GM12878 (cell line): Measurements from ENCODE around the gene HOXC9. TPM values are rescaled to one million over a fixed set of nuclear protein-coding genes. Genes with fewer than 3 reads are reported as not detected.

Experiments
- ATAC-seq: fragments of 200-7000 bp; cut with Tn5 transposase; 3 replicates; pipeline ENCODE4 v1.9.1; 2020; ENCODE audit warnings: mild to moderate bottlenecking, moderate library complexity
- BruUV-seq: library from RNA; stranded (reverse); fragments of 400-500 nt; replicated peaks from 2 replicates; lab custom pipeline; 2021; lab: Mats Ljungman, UMichigan
- CTCF ChIA-PET: fragments of 300-600 bp; sonication (Branson Sonifier 250); formaldehyde crosslinking; extraction: SDS; loops from one replicate; lab custom pipeline; 2021; ENCODE audit warnings: inconsistent platforms; lab: Yijun Ruan, JAX
- POLR2A ChIA-PET: fragments of 350-600 bp; formaldehyde crosslinking; extraction: SDS; loops from one replicate; lab custom pipeline; 2021; ENCODE audit warnings: inconsistent platforms; lab: Charles Lee
- RAD21 ChIA-PET: fragments of 300-600 bp; sonication (Branson Sonifier 250); formaldehyde crosslinking; loops from one replicate; lab custom pipeline; 2023; ENCODE audit warnings: antibody characterized with exemption; ENCODE audit not compliant: unreplicated experiment; lab: Charles Lee
- SMC1A ChIA-PET: fragments of 300-600 bp; sonication (Branson Sonifier 250); formaldehyde crosslinking; loops from one replicate; lab custom pipeline; 2023; ENCODE audit not compliant: unreplicated experiment, uncharacterized antibody; lab: Charles Lee
- DNase-seq: peaks from one replicate; pipeline ENCODE4 v3.0.0-alpha.2; 2011; ENCODE audit warnings: low read depth, low spot score
- FAIRE-seq: peaks from 3 replicates; lab custom pipeline; 2011; peaks lifted over from hg19 to GRCh38; lab: Jason Lieb, UNC
- H2AFZ ChIP-seq: 2 replicates; pipeline ENCODE4 v1.6.0; 2011; ENCODE audit warnings: low read depth, low read length, control low read depth; ENCODE audit not compliant: control insufficient read depth
- H3K27ac ChIP-seq: 2 replicates; pipeline ENCODE4 v1.5.1; 2011; ENCODE audit warnings: control low read depth; ENCODE audit not compliant: control insufficient read depth, insufficient read depth
- H3K27me3 ChIP-seq, 2 experiments: replicated peaks in 1 of 2; 2 replicates each; pipeline versions ENCODE4 v1.6.0 to v1.6.1; 2011; ENCODE audit warnings: low read length in 1 of 2; ENCODE audit not compliant: control insufficient read depth in 2 of 2, insufficient read depth in 2 of 2
- H3K36me3 ChIP-seq, 2 experiments: 2 replicates each; pipeline ENCODE4 v1.5.1; 2011; ENCODE audit warnings: low read length in 1 of 2; ENCODE audit not compliant: control insufficient read depth in 2 of 2, insufficient read depth in 2 of 2
- H3K4me1 ChIP-seq: 2 replicates; pipeline ENCODE4 v1.6.1; 2011; ENCODE audit warnings: mild to moderate bottlenecking, low read length, moderate library complexity, mixed read lengths; ENCODE audit not compliant: control insufficient read depth, insufficient read depth
- H3K4me2 ChIP-seq: 2 replicates; pipeline ENCODE4 v1.6.0; 2011; ENCODE audit warnings: control low read depth; ENCODE audit not compliant: control insufficient read depth, insufficient read depth
- H3K4me3 ChIP-seq: fragments of 200-600 bp; sonication (generic); 2 replicates; pipeline ENCODE4 v1.5.1; 2016
- H3K79me2 ChIP-seq: 2 replicates; pipeline ENCODE4 v1.6.0; 2011; ENCODE audit warnings: low read length; ENCODE audit not compliant: control insufficient read depth, insufficient read depth
- H3K9ac ChIP-seq: 2 replicates; pipeline ENCODE4 v1.8.0; 2011; ENCODE audit warnings: low read length, control low read depth, mixed read lengths; ENCODE audit not compliant: control insufficient read depth, insufficient read depth
- H3K9me3 ChIP-seq: replicated peaks from 3 replicates; pipeline ENCODE4 v1.5.1; 2011; ENCODE audit warnings: mild to moderate bottlenecking, low read length; ENCODE audit not compliant: control insufficient read depth, insufficient read depth
- H4K20me1 ChIP-seq: 2 replicates; pipeline ENCODE4 v1.6.0; 2011; ENCODE audit not compliant: control insufficient read depth, insufficient read depth
- ASH2L ChIP-seq: fragments of 300-600, 200-600 bp; sonication (generic); IDR thresholded peaks from 2 replicates; pipeline ENCODE4 v1.6.1; 2017; ENCODE audit warnings: low read depth, mild to moderate bottlenecking, borderline replicate concordance
- EED ChIP-seq: sonication (generic); IDR thresholded peaks from 2 replicates; pipeline ENCODE4 v1.6.1; 2016; ENCODE audit warnings: antibody characterized with exemption, low read depth
- EGR1 ChIP-seq, 2 experiments: IDR thresholded peaks; 1 replicate in 1 of 2; 2 replicates in 1 of 2; pipeline ENCODE4 v1.6.1; 2011 to 2012; ENCODE audit warnings: low read depth in 2 of 2, low read length in 2 of 2, borderline replicate concordance in 1 of 2, mild to moderate bottlenecking in 1 of 2, moderate library complexity in 1 of 2
- HCFC1 ChIP-seq: fragments of 150-350 bp; IDR thresholded peaks from 2 replicates; pipeline ENCODE4 v1.6.1; 2014; ENCODE audit warnings: low read length
- LARP7 ChIP-seq: fragments of 450-650 bp; IDR thresholded peaks from 2 replicates; pipeline ENCODE4 v1.6.1; 2017; ENCODE audit warnings: mild to moderate bottlenecking
- RUNX3 ChIP-seq: IDR thresholded peaks from 2 replicates; pipeline ENCODE4 v1.6.1; 2012; ENCODE audit warnings: low read length, inconsistent platforms
- TCF7 ChIP-seq: IDR thresholded peaks from 2 replicates; pipeline ENCODE4 v1.6.1; 2014; ENCODE audit warnings: antibody characterized with exemption, borderline replicate concordance
- YY1 ChIP-seq: IDR thresholded peaks from 2 replicates; pipeline ENCODE4 v1.6.1; 2011; ENCODE audit warnings: low read depth, mild to moderate bottlenecking, low read length
- ZBED1 ChIP-seq: IDR thresholded peaks from 2 replicates; pipeline ENCODE4 v1.6.1; 2016; ENCODE audit warnings: borderline replicate concordance
- WGBS: methylation state at CpG from one replicate; pipeline ENCODE4 v1.1.6; 2016; ENCODE audit warnings: low lambda C conversion rate; ENCODE audit not compliant: insufficient replicate concordance, insufficient coverage; ENCODE audit errors: missing lambda C conversion rate; 5-methylcytosine and 5-hydroxymethylcytosine counted together
- in situ Hi-C: fragments of 300-500 bp; cut with MboI; formaldehyde crosslinking; loops from 9 replicates; pipeline ENCODE4 v1.14.3; 2018; ENCODE audit warnings: mixed read lengths
- intact Hi-C: fragments of 100-400 bp; cut with micrococcal nuclease; formaldehyde crosslinking; loops from one replicate; pipeline ENCODE4 v1.14.2; 2022; ENCODE audit not compliant: unreplicated experiment
- polyA plus RNA-seq, 11 experiments: library from polyadenylated mRNA; depleted of rRNA in 4 of 11; unstranded in 6 of 11; stranded (reverse) in 5 of 11; fragments of >200 nt; fragmentation: Nextera tagmentation in 4 of 11; fragmentation: Illumina TruSeq in 1 of 11; extraction: Ambion mirVana in 4 of 11; extraction: Trizol in 1 of 11; gene quantifications; 1 replicate in 1 of 11; 2 replicates in 10 of 11; pipeline versions ENCODE4 v1.2.1 to v1.2.3, GENCODE V29; 2011 to 2016; ENCODE audit warnings: inconsistent platforms in 2 of 11, missing spikeins in 2 of 11, low read depth in 1 of 11
- total RNA-seq, 4 experiments: library from RNA; depleted of rRNA in 3 of 4; stranded (reverse); fragments of >200 nt in 3 of 4; fragmentation: Illumina TruSeq in 1 of 4; extraction: Trizol in 1 of 4; gene quantifications; 2 replicates each; pipeline versions ENCODE4 v1.2.1 to v1.2.3, GENCODE V29; 2013 to 2021

The HOXC9 gene
- total and polyA plus RNA-seq, 10 of the 15 experiments (the other 5 are each of a cell fraction or from before 2014, with no cell fraction given): not detected

DNA sequence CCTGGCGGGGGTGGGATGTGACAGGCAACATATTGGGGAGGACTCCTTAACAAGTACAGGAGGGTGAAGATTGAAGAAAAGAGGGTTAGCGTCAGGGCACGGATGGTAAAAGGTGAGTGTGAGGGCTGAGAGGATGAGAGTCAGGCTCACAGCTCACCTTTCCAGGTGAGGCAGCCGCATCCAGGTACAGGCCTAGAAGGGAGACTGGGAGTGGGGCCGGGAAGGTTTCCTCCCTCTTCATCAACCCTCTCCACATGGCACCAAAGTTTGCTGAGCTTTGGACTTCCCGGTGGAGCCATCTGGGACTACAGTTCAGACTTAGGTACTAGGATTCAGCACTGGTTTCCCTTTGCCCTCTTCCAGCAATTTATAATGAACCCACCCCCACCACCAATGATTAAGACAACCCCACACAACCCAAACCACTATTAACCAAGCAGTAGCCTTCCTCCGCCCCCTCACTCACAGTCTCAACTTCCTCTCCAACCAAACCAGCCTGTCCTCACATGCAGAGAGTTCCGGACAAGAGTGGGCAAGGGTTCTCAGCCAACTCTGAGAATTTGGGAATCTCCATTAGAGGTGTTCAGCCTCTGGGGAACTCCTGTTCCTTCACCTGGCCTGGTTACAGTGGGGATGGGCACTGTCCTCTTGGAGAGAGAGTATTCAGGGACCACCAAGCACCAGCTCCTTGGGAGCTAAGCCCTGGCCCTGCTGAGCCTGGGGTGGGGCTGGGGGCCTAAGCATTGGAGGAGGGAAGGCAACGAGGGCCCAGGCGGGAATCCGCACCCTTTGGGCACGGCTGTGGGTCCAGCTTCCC lies 51.3 kb downstream of the HOXC9 start:
- no peak overlapping the region for H3K4me3 ChIP-seq
- RAD21 ChIA-PET: interaction anchor here (0.7 to 6.0 kb wide), 3 partner anchors 19 to 209 kb away, joined by 3 to 56 read pairs (median 3); partner anchors contain the start of gene HOXC5
- no peak for ATAC-seq
- no peaks in the 10 kb centered on the region for H4K20me1 ChIP-seq
- FAIRE-seq: peak; percentile 68
- no peak overlapping the region; the same call in 1 of the 2 replicates for H3K27ac ChIP-seq
- no peak overlapping the region; the same call in 1 of the 2 replicates for H3K9ac ChIP-seq
- H3K27me3 ChIP-seq: peaks cover 4 to 6% of the 10 kb centered on the region in 2 experiments; a peak in 3 of 4 replicates
- H2AFZ ChIP-seq: peak overlapping the region; percentile 65
- H3K4me1 ChIP-seq: peaks cover 22% of the 10 kb centered on the region
- BruUV-seq: no TSS peak
- no peaks in the 10 kb centered on the region for H3K36me3 ChIP-seq
- H3K4me2 ChIP-seq: peak overlapping the region; percentile 67
- CTCF ChIA-PET: interaction anchor here (1.0 to 6.4 kb wide), 6 partner anchors 10 to 305 kb away, joined by 3 to 57 read pairs (median 6); partner anchors contain the start of genes HOXC5 and SMUG1
- peak; percentile 56 for TF ChIP-seq RUNX3
- TF ChIP-seq TCF7: no peak
- peak in 1 of 2 experiments; percentile 85; a peak in 2 of 3 replicates for TF ChIP-seq EGR1 (IDR thresholded peaks at IDR 0.05; ENCODE audit: borderline replicate concordance in 1 of 2, low read depth in 2 of 2, low read length in 2 of 2)
- TF ChIP-seq EED: no peak
- no peak for TF ChIP-seq ASH2L
- TF ChIP-seq HCFC1: no peak
- no peak for TF ChIP-seq ZBED1
- no peak for TF ChIP-seq YY1
- TF ChIP-seq LARP7: no peak
- H3K79me2 ChIP-seq: peaks cover 14% of the 10 kb centered on the region
- SMC1A ChIA-PET: interaction anchor here (0.7 to 2.1 kb wide), 10 partner anchors 10 to 165 kb away, joined by 3 to 9 read pairs (median 3); partner anchors contain the start of genes HOXC5 and SMUG1
- no peaks in the 10 kb centered on the region for H3K9me3 ChIP-seq
- POLR2A ChIA-PET: interaction anchor here (0.5 to 3.7 kb wide), 6 partner anchors 10 to 74 kb away, joined by 3 to 12 read pairs (median 4); partner anchors contain the start of gene HOXC6
- no peak for DNase-seq
- in situ Hi-C loops: no loop called here
- intact Hi-C loops: no loop called here
- 69% methylated on average over 12 of the region's 12 CpGs for WGBS
